MM.1S (cell line): ENCODE results near the gene MDH1.
A peak's percentile ranks its signal among the peaks of the same experiment; 100 is the strongest.
"Not testable (repeated sequence)": the region's sequence is repeated elsewhere in the genome, so short reads cannot be mapped to it uniquely, and the experiment has no call there.

Experiments
- DNase-seq: peaks from one replicate; pipeline ENCODE4 v3.0.0-alpha.2; 2015
- H2AFZ ChIP-seq: fragments of 300-600 bp; sonication (generic); 2 replicates; pipeline ENCODE4 v1.6.0; 2016; ENCODE audit warnings: antibody characterized with exemption, low read length
- H3F3A ChIP-seq: fragments of 300-600 bp; sonication (generic); 2 replicates; pipeline ENCODE4 v1.6.1; 2016; ENCODE audit warnings: mild to moderate bottlenecking, antibody characterized with exemption, low read length, moderate library complexity, mixed read lengths; ENCODE audit not compliant: insufficient read depth
- H3K27ac ChIP-seq: fragments of 300-600 bp; sonication (generic); 2 replicates; pipeline ENCODE4 v1.5.1; 2016; ENCODE audit warnings: mild to moderate bottlenecking, low read length
- H3K27me3 ChIP-seq: fragments of 300-600 bp; sonication (generic); replicated peaks from 2 replicates; pipeline ENCODE4 v1.6.0; 2016; ENCODE audit warnings: low read length; ENCODE audit not compliant: insufficient read depth
- H3K36me3 ChIP-seq: fragments of 300-600 bp; sonication (generic); replicated peaks from 2 replicates; pipeline ENCODE4 v1.6.1; 2016; ENCODE audit warnings: mild to moderate bottlenecking, low read length, mixed read lengths; ENCODE audit not compliant: insufficient read depth
- H3K4me1 ChIP-seq: fragments of 300-600 bp; sonication (generic); 2 replicates; pipeline ENCODE4 v1.6.1; 2016; ENCODE audit warnings: low read length, mixed read lengths
- H3K4me2 ChIP-seq: fragments of 300-600 bp; sonication (generic); 2 replicates; pipeline ENCODE4 v1.6.0; 2016; ENCODE audit warnings: low read depth, low read length
- H3K4me3 ChIP-seq: fragments of 300-600 bp; sonication (generic); 2 replicates; pipeline ENCODE4 v1.5.1; 2016; ENCODE audit warnings: low read length, mixed read lengths
- H3K79me2 ChIP-seq: fragments of 300-600 bp; sonication (generic); 2 replicates; pipeline ENCODE4 v1.6.1; 2016; ENCODE audit warnings: mixed run types, low read length, mixed read lengths
- H3K9ac ChIP-seq: fragments of 300-600 bp; sonication (generic); 2 replicates; pipeline ENCODE4 v1.6.1; 2016; ENCODE audit warnings: low read length, mixed read lengths
- H3K9me2 ChIP-seq: fragments of 300-600 bp; sonication (generic); replicated peaks from 2 replicates; pipeline ENCODE4 v1.6.1; 2016; ENCODE audit warnings: mild to moderate bottlenecking, low read length, mixed read lengths; ENCODE audit not compliant: insufficient read depth
- H3K9me3 ChIP-seq: fragments of 300-600 bp; sonication (generic); replicated peaks from 2 replicates; pipeline ENCODE4 v1.6.1; 2016; ENCODE audit warnings: mild to moderate bottlenecking, low read length, mixed read lengths; ENCODE audit not compliant: insufficient read depth
- H4K20me1 ChIP-seq: fragments of 300-600 bp; sonication (generic); 2 replicates; pipeline ENCODE4 v1.6.1; 2016; ENCODE audit warnings: mild to moderate bottlenecking, low read length, moderate library complexity, mixed read lengths; ENCODE audit not compliant: insufficient read depth
- EZH2 ChIP-seq: fragments of 300-600 bp; sonication (generic); optimal IDR thresholded peaks from 2 replicates; pipeline ENCODE3; 2017; ENCODE audit warnings: low read depth, mild to moderate bottlenecking, antibody characterized with exemption, low read length, mixed read lengths
- EZH2phosphoT487 ChIP-seq: fragments of 300-600 bp; sonication (generic); IDR thresholded peaks from 2 replicates; pipeline ENCODE4 v1.6.1; 2018; ENCODE audit warnings: antibody characterized with exemption, low read length
- TF ChIP-seq, protein P1 (sequence below): fragments of 300-600 bp; sonication (generic); IDR thresholded peaks from 2 replicates; pipeline ENCODE4 v1.5.1; 2016; ENCODE audit warnings: antibody characterized with exemption, low read length, mixed read lengths

MDH1 gene

DNA sequence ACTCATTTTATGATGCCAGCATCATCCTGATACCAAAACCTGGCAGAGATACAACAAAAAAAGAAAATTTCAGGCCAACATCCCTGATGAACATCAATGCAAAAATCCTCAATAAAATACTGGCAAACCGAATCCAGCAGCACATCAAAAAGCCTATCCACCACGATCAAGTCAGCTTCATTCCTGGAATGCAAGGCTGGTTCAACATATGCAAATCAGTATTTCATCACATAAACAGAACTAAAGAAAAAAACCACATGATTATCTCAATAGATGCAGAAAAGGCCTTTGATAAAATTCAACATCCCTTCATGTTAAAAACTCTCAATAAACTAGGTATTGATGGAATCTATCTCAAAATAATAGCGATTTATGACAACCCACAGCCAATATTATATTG, 29.8 kb upstream of the MDH1 start:
- not testable (repeated sequence) for H3K4me1 ChIP-seq, H4K20me1 ChIP-seq, H3K9me3 ChIP-seq, H3K36me3 ChIP-seq, DNase-seq, H3K9ac ChIP-seq, H3K79me2 ChIP-seq, H3K9me2 ChIP-seq, H3K4me3 ChIP-seq, H3K4me2 ChIP-seq, H3K27ac ChIP-seq, H2AFZ ChIP-seq, H3F3A ChIP-seq, H3K27me3 ChIP-seq

DNA sequence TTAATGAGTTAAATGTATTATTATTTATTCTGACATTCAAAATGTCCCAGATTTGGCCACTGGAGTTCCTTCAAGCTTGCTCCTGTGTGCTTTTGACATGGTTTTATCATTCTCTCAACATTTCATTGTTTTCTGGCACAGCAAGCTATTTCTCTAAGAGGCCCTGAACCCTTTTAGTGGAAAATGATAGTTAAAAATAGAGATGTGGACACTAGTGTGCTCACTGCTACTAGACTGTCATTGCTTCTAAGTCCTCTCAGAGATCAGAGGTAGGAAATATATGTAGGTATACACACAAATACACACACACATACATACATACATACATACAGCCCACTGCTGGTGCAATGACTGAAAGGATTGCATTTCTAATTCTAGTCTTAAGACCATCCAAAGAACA, 26.0 kb upstream of the MDH1 start:
- H3K4me3 ChIP-seq, result no peak overlapping the region
- H4K20me1 ChIP-seq, result no peaks in the 10 kb centered on the region
- no peaks in the 10 kb centered on the region for H3K27me3 ChIP-seq
- no peaks in the 10 kb centered on the region for H3K9me3 ChIP-seq
- TF ChIP-seq, protein P1, sequence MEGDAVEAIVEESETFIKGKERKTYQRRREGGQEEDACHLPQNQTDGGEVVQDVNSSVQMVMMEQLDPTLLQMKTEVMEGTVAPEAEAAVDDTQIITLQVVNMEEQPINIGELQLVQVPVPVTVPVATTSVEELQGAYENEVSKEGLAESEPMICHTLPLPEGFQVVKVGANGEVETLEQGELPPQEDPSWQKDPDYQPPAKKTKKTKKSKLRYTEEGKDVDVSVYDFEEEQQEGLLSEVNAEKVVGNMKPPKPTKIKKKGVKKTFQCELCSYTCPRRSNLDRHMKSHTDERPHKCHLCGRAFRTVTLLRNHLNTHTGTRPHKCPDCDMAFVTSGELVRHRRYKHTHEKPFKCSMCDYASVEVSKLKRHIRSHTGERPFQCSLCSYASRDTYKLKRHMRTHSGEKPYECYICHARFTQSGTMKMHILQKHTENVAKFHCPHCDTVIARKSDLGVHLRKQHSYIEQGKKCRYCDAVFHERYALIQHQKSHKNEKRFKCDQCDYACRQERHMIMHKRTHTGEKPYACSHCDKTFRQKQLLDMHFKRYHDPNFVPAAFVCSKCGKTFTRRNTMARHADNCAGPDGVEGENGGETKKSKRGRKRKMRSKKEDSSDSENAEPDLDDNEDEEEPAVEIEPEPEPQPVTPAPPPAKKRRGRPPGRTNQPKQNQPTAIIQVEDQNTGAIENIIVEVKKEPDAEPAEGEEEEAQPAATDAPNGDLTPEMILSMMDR, result no peak
- TF ChIP-seq EZH2phosphoT487 (no peak), EZH2 (no peak)
- H3K9me2 ChIP-seq, result no peaks in the 10 kb centered on the region
- H3K79me2 ChIP-seq, result no peaks in the 10 kb centered on the region
- H3F3A ChIP-seq, result no peaks in the 10 kb centered on the region
- H3K9ac ChIP-seq, result no peak overlapping the region
- no peak for DNase-seq
- H3K4me2 ChIP-seq, result no peak overlapping the region
- H2AFZ ChIP-seq, result no peak overlapping the region
- no peaks in the 10 kb centered on the region for H3K4me1 ChIP-seq
- H3K36me3 ChIP-seq, result no peaks in the 10 kb centered on the region
- no peak overlapping the region for H3K27ac ChIP-seq

DNA sequence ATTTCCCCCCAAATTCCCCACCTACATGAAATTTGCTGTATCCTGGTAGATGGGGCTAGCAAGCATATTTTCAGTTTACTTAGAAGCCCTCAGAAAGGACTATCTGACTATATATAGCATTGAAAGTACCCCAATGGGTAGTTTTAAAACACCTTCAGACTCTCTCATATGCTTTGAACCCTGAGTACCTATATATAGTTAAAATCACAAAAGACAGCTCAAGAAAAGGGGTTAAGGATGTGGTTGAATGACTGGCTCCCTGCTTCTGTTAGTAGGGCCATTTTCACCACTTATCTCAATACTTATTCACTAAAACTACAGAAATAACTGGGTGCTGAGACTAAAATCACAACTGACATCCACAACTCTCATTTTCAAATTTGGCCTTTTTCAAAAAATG, 19.0 kb upstream of the MDH1 start:
- H3K79me2 ChIP-seq, result no peaks in the 10 kb centered on the region
- H4K20me1 ChIP-seq, result no peaks in the 10 kb centered on the region
- DNase-seq, result peak; percentile 80
- H3K9me3 ChIP-seq, result no peaks in the 10 kb centered on the region
- peaks cover 28% of the 10 kb centered on the region for H3K4me1 ChIP-seq
- peak overlapping the region; percentile 47; the same call in 1 of the 2 replicates for H3K27ac ChIP-seq
- H3K27me3 ChIP-seq, result no peaks in the 10 kb centered on the region
- peaks cover 15% of the 10 kb centered on the region; the same call in 1 of the 2 replicates for H3F3A ChIP-seq
- H3K9ac ChIP-seq, result no peak overlapping the region
- H3K36me3 ChIP-seq, result no peaks in the 10 kb centered on the region
- H3K4me2 ChIP-seq, result peak overlapping the region; percentile 37
- H2AFZ ChIP-seq, result no peak overlapping the region
- no peak for TF ChIP-seq EZH2
- TF ChIP-seq, protein P1, result no peak
- TF ChIP-seq EZH2phosphoT487, result no peak
- no peaks in the 10 kb centered on the region for H3K9me2 ChIP-seq
- H3K4me3 ChIP-seq, result no peak overlapping the region

DNA sequence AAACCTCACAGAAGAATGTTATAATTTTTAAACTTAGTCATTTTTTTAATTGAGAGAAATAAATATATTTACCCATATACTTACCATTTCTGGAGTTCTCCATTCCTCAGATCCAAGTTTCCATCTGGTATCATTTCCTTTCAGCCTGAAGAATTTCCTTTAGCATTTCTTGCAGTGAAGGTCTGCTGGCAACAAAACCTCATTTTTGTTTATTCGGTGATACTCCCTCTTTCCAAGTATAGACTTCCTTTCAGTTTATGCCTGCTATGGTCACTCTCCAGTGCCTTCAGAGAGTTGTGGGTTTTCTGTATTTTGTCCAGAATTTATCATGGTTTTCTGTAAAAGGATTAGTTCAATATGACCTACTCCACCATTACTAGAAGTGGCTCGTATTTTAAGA, 17.5 kb upstream of the MDH1 start:
- Histone ChIP-seq H3K36me3 (no peaks in the 10 kb centered on the region), H3F3A (peaks cover 15% of the 10 kb centered on the region; the same call in 1 of the 2 replicates), H3K9me3 (no peaks in the 10 kb centered on the region), H3K4me3 (no peak overlapping the region), H3K27ac (no peak overlapping the region), H2AFZ (no peak overlapping the region), H4K20me1 (no peaks in the 10 kb centered on the region), H3K9me2 (no peaks in the 10 kb centered on the region), H3K79me2 (peaks cover 5% of the 10 kb centered on the region; the same call in 1 of the 2 replicates), H3K4me1 (peaks cover 28% of the 10 kb centered on the region), H3K4me2 (no peak overlapping the region), H3K27me3 (no peaks in the 10 kb centered on the region), H3K9ac (no peak overlapping the region)
- DNase-seq, result no peak
- TF ChIP-seq EZH2phosphoT487, result no peak
- TF ChIP-seq EZH2, result no peak
- TF ChIP-seq, protein P1, result no peak
